ENCODE data around the gene ZNF804B.

Gene ZNF804B

GRCh38 chr7:89316584-89317251, 557.2 kb downstream of the ZNF804B start:
- no peak for DNase-seq

DNA sequence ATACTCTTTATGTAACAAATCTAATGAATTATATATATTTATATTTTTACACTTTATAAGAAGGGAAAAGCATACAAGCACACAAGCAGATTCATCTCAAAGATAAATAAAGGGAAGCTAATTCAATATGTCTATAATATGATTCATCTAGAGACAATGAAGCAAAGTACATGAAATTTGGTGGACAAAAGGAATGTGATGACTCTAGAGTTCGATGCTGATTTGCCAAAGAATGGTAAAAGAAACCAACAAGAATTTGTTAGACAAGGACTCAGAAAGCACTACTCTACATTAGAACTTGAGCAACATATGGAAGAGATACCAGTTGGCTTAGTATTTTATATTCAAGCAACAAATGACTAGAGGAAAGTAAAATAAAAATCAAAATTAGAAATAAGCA, 572.5 kb downstream of the ZNF804B start:
- no peak for DNase-seq

DNA sequence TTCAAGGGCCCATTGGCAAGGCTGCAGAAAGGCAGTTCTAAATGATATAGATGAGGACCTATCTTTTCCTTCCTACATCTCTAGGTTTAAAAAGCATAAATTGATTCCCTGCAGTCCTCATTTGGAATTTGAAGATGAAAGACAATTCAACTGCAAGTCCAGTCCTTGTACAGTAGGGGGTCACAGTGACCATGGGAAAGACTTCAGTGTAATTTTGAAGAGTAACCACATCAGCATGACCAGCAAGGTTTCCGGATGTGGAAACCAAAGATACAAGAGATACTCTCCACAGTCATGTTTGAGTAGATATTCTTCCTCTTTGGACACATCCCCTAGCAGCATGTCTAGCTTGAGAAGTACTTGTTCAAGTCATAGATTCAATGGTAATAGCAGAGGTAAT, 575.3 kb downstream of the ZNF804B start:
- no peak for DNase-seq

DNA sequence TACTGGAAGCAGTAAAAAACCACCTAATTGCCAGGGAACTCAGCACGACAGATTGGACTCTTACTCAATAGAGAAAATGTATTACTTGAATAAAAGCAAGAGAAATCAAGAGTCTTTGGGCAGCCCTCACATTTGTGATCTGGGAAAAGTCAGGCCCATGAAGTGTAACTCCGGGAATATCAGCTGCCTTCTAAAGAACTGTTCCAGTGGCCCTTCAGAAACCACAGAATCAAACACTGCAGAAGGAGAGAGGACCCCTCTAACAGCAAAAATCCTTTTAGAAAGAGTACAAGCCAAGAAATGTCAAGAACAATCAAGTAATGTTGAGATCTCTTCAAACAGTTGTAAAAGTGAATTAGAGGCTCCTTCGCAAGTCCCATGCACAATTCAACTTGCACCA, 576.0 kb downstream of the ZNF804B start:
- no peak for DNase-seq

- no peak for DNase-seq
These were observed 576.6 kb downstream of the ZNF804B start for GRCh38 chr7:89336121-89336520.

GRCh38 chr7:89339748-89340147, 580.2 kb downstream of the ZNF804B start:
- no peak for DNase-seq

GRCh38 chr7:89357121-89357520, 597.6 kb downstream of the ZNF804B start:
- no peak for DNase-seq

DNA sequence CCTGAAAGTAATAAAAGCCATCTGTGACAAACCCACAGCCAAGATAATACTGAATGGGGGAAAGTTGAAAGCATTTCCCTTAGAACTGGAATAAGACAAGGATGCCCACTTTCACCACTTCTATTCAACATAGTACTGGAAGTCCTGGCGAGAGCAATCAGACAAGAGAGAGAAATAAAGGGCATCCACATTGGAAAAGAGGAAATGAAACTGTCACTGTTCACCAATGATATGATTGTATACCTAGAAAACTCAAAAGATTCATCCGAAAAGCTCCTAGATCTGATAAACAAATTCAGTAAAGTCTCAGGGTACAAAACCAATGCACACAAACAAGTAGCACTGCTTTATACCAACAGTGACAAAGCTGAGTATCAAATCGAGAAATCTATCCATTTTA, 617.7 kb downstream of the ZNF804B start:
- no peak for DNase-seq

DNA sequence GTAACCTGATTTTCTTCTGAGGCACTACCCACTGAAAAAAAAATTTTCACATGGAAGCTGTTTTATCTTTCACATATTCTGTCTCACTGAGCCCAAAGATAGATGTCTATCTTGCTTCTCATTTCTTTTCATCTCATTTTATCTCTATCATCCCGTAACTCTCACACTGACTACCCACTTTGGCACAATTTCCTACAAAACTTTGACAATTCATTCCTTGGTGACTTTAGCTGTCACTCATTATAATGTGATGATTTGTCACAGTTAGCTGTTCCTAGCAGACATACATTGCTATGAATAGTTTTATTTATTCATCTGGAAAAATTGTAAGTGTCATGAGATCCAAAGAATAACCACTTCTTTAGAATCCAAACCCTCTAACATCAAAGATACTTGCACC, 625.9 kb downstream of the ZNF804B start:
- DNase-seq: no peak

Data from CD4-positive, alpha-beta T cell treated with Interferon gamma for 1 hour (primary cell).